HG03175 (cell line): ENCODE measurements around the gene PLEK.
"Not testable (repeated sequence)": the region's sequence is repeated elsewhere in the genome, so short reads cannot be mapped to it uniquely, and the experiment has no call there.

Experiments
- ATAC-seq: cut with Tn5 transposase; IDR thresholded peaks from one replicate; pipeline ENCODE4 v1.9.1; 2021; ENCODE audit warnings: mild to moderate bottlenecking, moderate library complexity; ENCODE audit not compliant: unreplicated experiment

The PLEK gene

GRCh38 chr2:68438455-68439303 is 73.6 kb downstream of the PLEK start:
- no peak for ATAC-seq

GRCh38 chr2:68441179-68441993 is 76.3 kb downstream of the PLEK start:
- ATAC-seq, result peak; percentile 99

- ATAC-seq, result no peak
Measured at GRCh38 chr2:68441994-68442322, 76.9 kb downstream of the PLEK start.

GRCh38 chr2:68446425-68446824 is 81.3 kb downstream of the PLEK start:
- not testable (repeated sequence) for ATAC-seq
